Spleen (tissue), 11 donors: ENCODE measurements around the gene GLP2R. TPM values are rescaled to one million over a fixed set of nuclear protein-coding genes. Genes with fewer than 3 reads are reported as not detected.

ENCODE experiments used
- DNase-seq: peaks from one replicate; pipeline ENCODE4 v3.0.0-alpha.2; 2020
- H3K27ac ChIP-seq, 8 donors: fragments of 200-600 bp; sonication (generic) in 7 of 8; 1 replicate in 4 of 8; 2 replicates in 4 of 8; pipeline versions ENCODE4 v1.5.0 to v1.8.0; 2016 to 2021; ENCODE audit warnings: inconsistent platforms in 4 of 8, mild to moderate bottlenecking in 4 of 8, moderate library complexity in 1 of 8
- H3K27me3 ChIP-seq, 7 donors: fragments of 200-600 bp; sonication (generic) in 6 of 7; replicated peaks in 1 of 7; 1 replicate in 4 of 7; 2 replicates in 3 of 7; pipeline versions ENCODE4 v1.5.0 to v1.8.0; 2016 to 2021; ENCODE audit warnings: inconsistent platforms in 3 of 7, mild to moderate bottlenecking in 1 of 7
- H3K36me3 ChIP-seq, 6 donors: fragments of 200-600 bp; sonication (generic) in 5 of 6; 1 replicate in 4 of 6; 2 replicates in 2 of 6; pipeline versions ENCODE4 v1.5.0 to v1.8.0; 2016 to 2021; ENCODE audit warnings: inconsistent platforms in 2 of 6
- H3K4me1 ChIP-seq, 6 donors: fragments of 200-600 bp; sonication (generic) in 5 of 6; 1 replicate in 3 of 6; 2 replicates in 3 of 6; pipeline versions ENCODE4 v1.5.0 to v1.8.0; 2016 to 2021; ENCODE audit warnings: inconsistent platforms in 3 of 6
- H3K4me3 ChIP-seq, 8 donors: fragments of 200-600 bp; sonication (generic) in 7 of 8; 1 replicate in 4 of 8; 2 replicates in 4 of 8; pipeline versions ENCODE4 v1.5.0 to v1.8.0; 2016 to 2021; ENCODE audit warnings: inconsistent platforms in 4 of 8, mild to moderate bottlenecking in 4 of 8, moderate library complexity in 2 of 8
- H3K9me3 ChIP-seq, 8 donors: fragments of 200-600 bp; sonication (generic) in 7 of 8; 1 replicate in 4 of 8; 2 replicates in 4 of 8; pipeline versions ENCODE4 v1.5.0 to v1.8.0; 2016 to 2021; ENCODE audit warnings: inconsistent platforms in 4 of 8
- CTCF ChIP-seq, 11 experiments: fragments of 200-600 bp in 7 of 11; fragments of 450-650 bp in 4 of 11; sonication (generic) in 4 of 11; IDR thresholded peaks in 8 of 11; conservative IDR thresholded peaks in 3 of 11; 1 replicate in 7 of 11; 2 replicates in 4 of 11; pipeline versions ENCODE4 v1.4.0 to v1.8.0; 2016 to 2021; ENCODE audit warnings: antibody characterized with exemption in 11 of 11, inconsistent platforms in 4 of 11, mild to moderate bottlenecking in 1 of 11
- POLR2A ChIP-seq, 3 donors: fragments of 450-650 bp; IDR thresholded peaks; one replicate each; pipeline ENCODE4 v1.5.1; 2017; ENCODE audit warnings: antibody characterized with exemption in 3 of 3, mild to moderate bottlenecking in 1 of 3
- POLR2AphosphoS5 ChIP-seq, 3 donors: sonication (generic); formaldehyde crosslinking; IDR thresholded peaks; one replicate each; pipeline ENCODE4 v1.5.1; 2017; ENCODE audit warnings: antibody characterized with exemption in 3 of 3
- WGBS, 5 donors: extraction: QIAGEN DNeasy Blood & Tissue Kit in 3 of 5; methylation state at CpG; one replicate each; pipeline versions ENCODE4 v1.1.5 to v1.1.7; 2013 to 2018; 5-methylcytosine and 5-hydroxymethylcytosine counted together
- intact Hi-C: fragments of 100-400 bp; cut with DNase I; formaldehyde crosslinking; loops from one replicate; pipeline ENCODE4 v1.15.0; 2023; ENCODE audit warnings: low total_unique reads
- polyA plus RNA-seq, 3 donors: library from polyadenylated mRNA; stranded (reverse); fragments of 200-250 nt; gene quantifications; one replicate each; pipeline ENCODE4 v1.2.1, GENCODE V29; 2013
- total RNA-seq, 7 donors: library from RNA; depleted of rRNA in 3 of 7; stranded (reverse); fragments of >200 nt in 3 of 7; fragmentation: NEBNext Ultra II Directional in 4 of 7; extraction: Animal tissue kit (Norgen Biotek cat#: 25700) in 4 of 7; gene quantifications; one replicate each; pipeline versions ENCODE4 v1.1.0 to v1.2.1, GENCODE V29; 2016 to 2021
- donor health status: healthy with polysubstance abuse.
- donor health status: DM: no; HTN: no; CAD: no; lungs with moderate emphysema.
- donor health status: DM: no; HTN: no; CAD: no.
- donor health status: Bipolar disorder and iron deficiency.
- donor health status: healthy.
- donor health status: DM: no; HTN: no; CAD: no.
- donor health status: DM: yes; HTN: yes; CAD: no.

The GLP2R gene
- total and polyA plus RNA-seq, 10 donors: 0.07 to 0.63 (median 0.15) TPM; not detected in 4

GRCh38 chr17:9905902-9906301 is 80.2 kb downstream of the GLP2R start:
- TF ChIP-seq POLR2AphosphoS5 (IDR thresholded peaks at IDR 0.05) (no peak), POLR2A (IDR thresholded peaks at IDR 0.05) (no peak), CTCF (IDR thresholded peaks at IDR 0.05 in 8 of 11, conservative IDR thresholded peaks at IDR 0.05 in 3 of 11) (peak; percentile 24 to 73 (median 58))
- intact Hi-C loops: no loop called here

GRCh38 chr17:9906616-9907015 is 80.9 kb downstream of the GLP2R start:
- H3K36me3 ChIP-seq: peaks cover 0 to 5% (median 0%) of the 10 kb centered on the region in 6 donors
- no peaks in the 10 kb centered on the region for H3K4me1 ChIP-seq
- no peak for TF ChIP-seq POLR2A (IDR thresholded peaks at IDR 0.05)
- TF ChIP-seq POLR2AphosphoS5 (IDR thresholded peaks at IDR 0.05): peak in 1 of 3 donors; percentile 8
- H3K4me3 ChIP-seq: no peak overlapping the region
- H3K27ac ChIP-seq: no peak overlapping the region
- 75 to 82% (median 79%) methylated on average over 14 of the region's 14 CpGs for WGBS, 5 donors
- DNase-seq: peak; percentile 28
- no peaks in the 10 kb centered on the region for H3K9me3 ChIP-seq
- intact Hi-C loops: no loop called here
- H3K27me3 ChIP-seq: peaks cover 0 to 28% (median 0%) of the 10 kb centered on the region in 7 donors

More at GRCh38 chr17:9905902-9906301, 80.2 kb downstream of the GLP2R start:
- Histone ChIP-seq H3K9me3 (no peaks in the 10 kb centered on the region), H3K4me3 (no peak overlapping the region), H3K27ac (no peak overlapping the region), H3K4me1 (peaks cover 0 to 2% (median 0%) of the 10 kb centered on the region in 6 donors), H3K27me3 (peaks cover 0 to 29% (median 0%) of the 10 kb centered on the region in 7 donors), H3K36me3 (no peaks in the 10 kb centered on the region)
- DNase-seq: peak; percentile 74
- WGBS, 5 donors: 6 to 17% (median 12%) methylated on average over 4 of the region's 4 CpGs

GRCh38 chr17:9907131-9907530 is 81.4 kb downstream of the GLP2R start:
- intact Hi-C loops: no loop called here
- no peak overlapping the region for H3K4me3 ChIP-seq
- no peak overlapping the region for H3K27ac ChIP-seq
- TF ChIP-seq POLR2A (IDR thresholded peaks at IDR 0.05) (no peak), CTCF (IDR thresholded peaks at IDR 0.05 in 8 of 11, conservative IDR thresholded peaks at IDR 0.05 in 3 of 11) (no peak), POLR2AphosphoS5 (IDR thresholded peaks at IDR 0.05) (no peak)
- peaks cover 0 to 9% (median 0%) of the 10 kb centered on the region in 6 donors for H3K36me3 ChIP-seq
- no peaks in the 10 kb centered on the region for H3K4me1 ChIP-seq
- 55 to 93% (median 86%) methylated on average over 7 of the region's 7 CpGs for WGBS, 5 donors
- peaks cover 0 to 23% (median 0%) of the 10 kb centered on the region in 7 donors for H3K27me3 ChIP-seq
- H3K9me3 ChIP-seq: no peaks in the 10 kb centered on the region
- DNase-seq: peak; percentile 17

- no peak overlapping the region for H3K4me3 ChIP-seq
- H3K9me3 ChIP-seq: no peaks in the 10 kb centered on the region
- TF ChIP-seq POLR2AphosphoS5 (IDR thresholded peaks at IDR 0.05) (no peak), CTCF (IDR thresholded peaks at IDR 0.05 in 8 of 11, conservative IDR thresholded peaks at IDR 0.05 in 3 of 11) (no peak), POLR2A (IDR thresholded peaks at IDR 0.05) (no peak)
- peaks cover 0 to 19% (median 0%) of the 10 kb centered on the region in 6 donors for H3K36me3 ChIP-seq
- no peaks in the 10 kb centered on the region for H3K4me1 ChIP-seq
- WGBS, 5 donors: 49 to 60% (median 58%) methylated on average over 11 to 12 of the region's 12 CpGs
- peak; percentile 43 for DNase-seq
- no peak overlapping the region for H3K27ac ChIP-seq
- intact Hi-C loops: no loop called here
- peaks cover 0 to 22% (median 0%) of the 10 kb centered on the region in 7 donors for H3K27me3 ChIP-seq
Measured at GRCh38 chr17:9907883-9908648, 82.3 kb downstream of the GLP2R start.
